HG03280 (cell line): ENCODE results near the gene NCOA5.

Source experiments
- ATAC-seq: cut with Tn5 transposase; IDR thresholded peaks from one replicate; pipeline ENCODE4 v1.9.1; 2021; ENCODE audit warnings: mild to moderate bottlenecking, moderate library complexity; ENCODE audit not compliant: unreplicated experiment

Gene NCOA5

GRCh38 chr20:46089417-46090388 lies at the start of gene NCOA5:
TSS of gene NCOA5 (minus strand) at chr20:46089962. CDS start at chr20:46079424, 10,538 bp downstream.
- ATAC-seq, result peak; percentile 87

- ATAC-seq, result no peak
Measured at GRCh38 chr20:46139266-46139889, 49.6 kb upstream of the NCOA5 start.

- no peak for ATAC-seq
Measured at GRCh38 chr20:46137816-46138215, 48.1 kb upstream of the NCOA5 start.

- no peak for ATAC-seq
Measured at GRCh38 chr20:46135856-46136633, 46.3 kb upstream of the NCOA5 start.

GRCh38 chr20:46134716-46135115 lies 45.0 kb upstream of the NCOA5 start:
- ATAC-seq, result no peak

GRCh38 chr20:46133886-46134654 lies 44.3 kb upstream of the NCOA5 start:
- no peak for ATAC-seq

GRCh38 chr20:46132705-46133120 lies 43.0 kb upstream of the NCOA5 start:
- ATAC-seq, result no peak

- no peak for ATAC-seq
Measured at GRCh38 chr20:46131396-46131795, 41.6 kb upstream of the NCOA5 start.

GRCh38 chr20:46130534-46130933 lies 40.8 kb upstream of the NCOA5 start:
- no peak for ATAC-seq

GRCh38 chr20:46129955-46130481 lies 40.3 kb upstream of the NCOA5 start:
- ATAC-seq, result no peak

- no peak for ATAC-seq
Measured at GRCh38 chr20:46128310-46129151, 38.8 kb upstream of the NCOA5 start.

- no peak for ATAC-seq
Measured at GRCh38 chr20:46127396-46128010, 37.7 kb upstream of the NCOA5 start.

- no peak for ATAC-seq
Measured at GRCh38 chr20:46126440-46127056, 36.8 kb upstream of the NCOA5 start.

- ATAC-seq, result no peak
Measured at GRCh38 chr20:46123482-46124245, 33.9 kb upstream of the NCOA5 start.

GRCh38 chr20:46122516-46123481 lies 33.0 kb upstream of the NCOA5 start:
- ATAC-seq, result no peak

- ATAC-seq, result no peak
Measured at GRCh38 chr20:46122071-46122470, 32.3 kb upstream of the NCOA5 start.
